Keratinocyte (primary cell): ENCODE measurements around the gene GCNT1.

ENCODE experiments used
- EZH2 ChIP-seq: IDR thresholded peaks from one replicate; pipeline ENCODE4 v1.6.1; 2012; ENCODE audit warnings: inconsistent platforms, mild to moderate bottlenecking, low read length, moderate library complexity
- TF ChIP-seq, protein P1 (sequence below), 3 experiments: IDR thresholded peaks in 1 of 3; conservative IDR thresholded peaks in 1 of 3; optimal IDR thresholded peaks in 1 of 3; 2 replicates in 2 of 3; 3 replicates in 1 of 3; pipeline versions ENCODE3 to v1.5.1; 2011; ENCODE audit warnings: low read length in 3 of 3, mild to moderate bottlenecking in 3 of 3, moderate library complexity in 2 of 3, control low read depth in 1 of 3, inconsistent platforms in 1 of 3; ENCODE audit not compliant: insufficient read depth in 2 of 3; ENCODE audit errors: extremely low read depth in 1 of 3

DNA sequence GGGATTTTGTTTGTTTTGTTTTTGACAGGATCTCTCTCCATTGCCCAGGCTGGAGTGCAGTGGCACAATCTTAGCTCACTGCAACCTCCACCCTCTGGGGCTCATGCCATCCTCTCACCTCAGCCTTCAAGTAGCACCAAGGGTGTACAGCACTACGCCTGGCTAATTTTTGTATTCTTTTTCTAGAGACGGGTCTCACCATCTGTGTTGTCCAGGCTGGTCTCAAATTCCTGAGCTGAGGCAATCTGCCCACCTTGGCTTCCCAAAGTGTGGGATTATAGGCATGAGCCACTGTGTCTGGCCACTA, 7.3 kb downstream of the GCNT1 start:
- TF ChIP-seq EZH2, result no peak
- TF ChIP-seq, protein P1, sequence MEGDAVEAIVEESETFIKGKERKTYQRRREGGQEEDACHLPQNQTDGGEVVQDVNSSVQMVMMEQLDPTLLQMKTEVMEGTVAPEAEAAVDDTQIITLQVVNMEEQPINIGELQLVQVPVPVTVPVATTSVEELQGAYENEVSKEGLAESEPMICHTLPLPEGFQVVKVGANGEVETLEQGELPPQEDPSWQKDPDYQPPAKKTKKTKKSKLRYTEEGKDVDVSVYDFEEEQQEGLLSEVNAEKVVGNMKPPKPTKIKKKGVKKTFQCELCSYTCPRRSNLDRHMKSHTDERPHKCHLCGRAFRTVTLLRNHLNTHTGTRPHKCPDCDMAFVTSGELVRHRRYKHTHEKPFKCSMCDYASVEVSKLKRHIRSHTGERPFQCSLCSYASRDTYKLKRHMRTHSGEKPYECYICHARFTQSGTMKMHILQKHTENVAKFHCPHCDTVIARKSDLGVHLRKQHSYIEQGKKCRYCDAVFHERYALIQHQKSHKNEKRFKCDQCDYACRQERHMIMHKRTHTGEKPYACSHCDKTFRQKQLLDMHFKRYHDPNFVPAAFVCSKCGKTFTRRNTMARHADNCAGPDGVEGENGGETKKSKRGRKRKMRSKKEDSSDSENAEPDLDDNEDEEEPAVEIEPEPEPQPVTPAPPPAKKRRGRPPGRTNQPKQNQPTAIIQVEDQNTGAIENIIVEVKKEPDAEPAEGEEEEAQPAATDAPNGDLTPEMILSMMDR (optimal IDR thresholded peaks at IDR 0.05 in 1 of 3, IDR thresholded peaks at IDR 0.05 in 1 of 3, conservative IDR thresholded peaks at IDR 0.05 in 1 of 3; ENCODE audit: extremely low read depth in 1 of 3, insufficient read depth in 2 of 3, low read length in 3 of 3), result no peak
